NK-92 (cell line): Measurements from ENCODE around the gene CCR6.
"Not testable (repeated sequence)": the region's sequence is repeated elsewhere in the genome, so short reads cannot be mapped to it uniquely, and the experiment has no call there.

Source experiments
- DNase-seq: peaks from one replicate; lab custom pipeline; 2025; ENCODE audit not compliant: unreplicated experiment; lab: John Stamatoyannopoulos, UW

The CCR6 gene

DNA sequence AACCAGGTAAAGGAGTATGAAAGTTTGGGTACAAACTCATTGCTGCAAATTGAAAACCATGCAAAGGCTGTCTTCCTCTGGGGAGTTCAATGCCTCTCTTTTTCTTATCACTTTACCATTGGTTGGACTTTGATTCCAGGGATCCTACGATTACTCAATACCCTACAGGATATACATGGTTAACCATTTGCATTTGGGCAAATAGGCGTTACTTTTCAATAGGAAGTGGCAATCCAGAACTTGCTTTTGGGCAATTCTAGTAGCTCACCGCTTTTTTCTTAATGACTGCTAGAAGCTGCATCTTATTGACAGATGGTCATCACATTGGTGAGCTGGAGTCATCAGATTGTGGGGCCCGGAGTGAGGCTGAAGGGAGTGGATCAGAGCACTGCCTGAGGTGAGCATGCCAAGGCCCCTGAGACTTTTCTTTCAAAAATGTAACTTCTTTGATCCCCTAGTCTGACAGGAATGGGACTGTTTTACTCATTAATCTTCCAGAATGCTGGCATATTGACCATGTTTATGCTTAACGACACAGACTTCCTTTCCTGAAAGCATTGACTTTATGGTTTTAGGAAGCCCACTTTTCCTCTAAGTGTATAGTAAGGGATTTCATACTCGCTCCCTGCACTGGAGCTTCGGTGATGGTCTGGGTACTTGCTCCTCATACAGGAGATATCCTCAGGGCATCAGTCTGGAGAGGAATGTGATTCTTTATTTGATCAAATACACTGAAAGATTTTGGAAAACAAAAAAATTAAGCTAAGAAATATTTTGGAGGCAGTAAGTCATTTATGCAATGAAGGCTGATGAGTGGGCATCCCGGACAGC is at the start of gene CCR6:
Gene CCR6 (plus strand): TSS at position 270 of the 831 bp plus-strand sequence. CDS start 13,039 bp downstream, outside the sequence.
- DNase-seq: no peak

DNA sequence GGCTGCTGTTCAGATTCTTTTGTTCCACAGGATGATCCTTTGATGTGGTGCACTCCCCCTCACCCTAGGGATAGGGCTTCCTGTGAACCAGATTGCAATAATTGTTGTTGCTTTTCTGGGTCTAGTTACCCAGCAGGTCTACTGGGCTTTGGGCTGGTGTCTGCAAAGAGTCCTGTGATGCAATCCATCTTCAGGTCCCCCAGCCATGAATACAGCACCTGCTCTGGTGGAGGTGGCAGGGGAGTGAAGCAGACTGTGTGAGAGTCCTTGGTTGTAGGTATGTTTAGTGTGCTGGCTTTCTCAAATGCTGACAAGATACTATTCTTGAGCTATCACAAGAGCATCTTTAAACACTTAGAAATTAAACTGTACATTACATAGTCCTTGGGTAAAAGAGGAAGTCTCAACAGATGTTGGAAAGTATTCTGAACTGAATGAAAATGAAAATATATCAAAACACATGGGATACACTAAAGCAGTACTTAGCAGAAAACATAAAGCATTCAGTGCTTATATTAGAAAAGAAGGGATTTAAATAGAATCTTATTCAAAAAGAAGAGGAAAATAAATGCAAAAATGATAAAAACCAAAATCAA is 49.1 kb upstream of the CCR6 start:
- DNase-seq: no peak

GRCh38 chr6:167077241-167077932 is 45.5 kb upstream of the CCR6 start:
- no peak for DNase-seq

- no peak for DNase-seq
Measured at GRCh38 chr6:167078745-167079144, 44.2 kb upstream of the CCR6 start.

GRCh38 chr6:167079853-167080297 is 43.0 kb upstream of the CCR6 start:
- DNase-seq: no peak

- DNase-seq: no peak
Measured at GRCh38 chr6:167087857-167088354, 35.0 kb upstream of the CCR6 start.

GRCh38 chr6:167088741-167089140 is 34.2 kb upstream of the CCR6 start:
- DNase-seq: not testable (repeated sequence)

DNA sequence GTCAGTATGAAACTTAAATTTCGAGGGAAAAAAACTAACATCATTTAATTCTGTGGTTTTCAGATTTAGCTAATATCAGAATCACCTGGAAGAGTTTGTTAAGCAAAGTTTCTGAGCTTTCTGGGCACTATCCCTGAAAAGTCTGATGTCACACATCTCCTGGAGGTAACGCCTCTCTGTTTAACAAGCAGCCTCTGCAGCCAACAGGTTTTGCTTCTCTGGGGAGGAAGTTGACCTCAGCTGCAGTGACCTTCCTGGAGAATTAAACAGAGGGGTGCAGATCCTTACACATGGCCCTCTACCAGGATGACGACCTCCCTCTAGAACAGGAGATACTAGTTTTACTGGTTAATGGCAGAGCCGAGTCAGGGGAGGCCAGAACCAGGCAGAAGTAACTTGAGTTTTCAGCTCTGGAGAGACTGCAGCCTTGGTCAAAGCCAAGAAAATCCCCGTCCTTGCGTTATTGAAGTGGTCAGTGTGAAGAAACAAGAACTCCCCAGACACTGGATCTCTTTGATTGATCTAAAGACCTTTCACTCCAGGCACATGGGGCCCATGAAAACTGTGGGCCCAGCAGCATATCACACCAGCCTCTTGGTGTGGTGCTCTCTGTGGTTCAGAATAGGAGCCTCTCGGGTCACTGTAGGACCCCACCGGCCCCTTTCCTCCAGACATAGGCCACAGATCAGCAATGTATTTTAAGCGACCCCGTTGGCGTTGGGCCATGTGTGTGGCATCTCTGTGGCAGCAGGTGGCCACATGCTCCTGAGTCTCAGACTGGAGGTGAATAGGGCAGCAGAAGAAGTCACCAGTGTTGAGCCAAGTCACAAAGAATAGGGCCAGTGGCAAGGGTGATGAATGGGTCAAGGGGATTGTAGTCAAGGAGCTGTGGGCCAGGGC is 33.4 kb upstream of the CCR6 start:
- DNase-seq: no peak

- DNase-seq: no peak
Measured at GRCh38 chr6:167090171-167090570, 32.7 kb upstream of the CCR6 start.

DNA sequence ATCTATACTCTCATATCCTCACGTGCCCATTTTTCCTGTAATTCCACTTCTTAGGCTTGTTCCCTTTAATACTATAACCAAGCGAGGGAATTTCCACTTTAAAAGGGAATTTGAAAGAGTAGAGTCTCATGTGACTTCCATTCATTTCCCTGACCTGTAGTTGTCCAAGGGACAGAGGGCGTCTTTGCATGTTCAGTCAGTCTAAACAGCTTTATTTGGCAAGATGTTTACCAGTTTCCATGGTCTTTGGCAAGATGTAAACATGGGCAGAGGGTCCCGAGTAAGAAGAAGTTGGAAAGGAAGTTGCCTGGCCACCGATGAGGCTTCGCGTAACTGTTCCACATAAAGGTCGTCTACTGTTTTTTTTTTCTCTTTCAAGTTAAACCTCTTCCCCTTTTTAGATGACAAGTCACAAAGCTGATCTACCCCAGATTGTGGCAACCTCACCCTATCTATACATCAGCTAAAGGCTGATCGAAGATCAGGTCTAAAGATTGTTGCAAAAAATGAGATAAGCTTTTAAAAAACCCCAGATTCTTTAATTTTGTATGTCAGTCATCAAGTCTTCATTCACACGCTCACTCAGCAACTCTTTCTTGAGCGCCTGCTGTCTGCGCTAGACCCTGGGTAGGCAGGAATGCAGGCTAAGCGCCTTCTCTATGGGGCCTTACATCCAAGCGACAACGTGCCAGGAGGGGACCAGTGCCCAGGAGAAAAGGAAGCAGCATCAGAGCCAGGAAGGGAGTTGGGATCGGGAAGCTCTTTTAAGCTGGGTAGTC is 31.7 kb upstream of the CCR6 start:
- no peak for DNase-seq

DNA sequence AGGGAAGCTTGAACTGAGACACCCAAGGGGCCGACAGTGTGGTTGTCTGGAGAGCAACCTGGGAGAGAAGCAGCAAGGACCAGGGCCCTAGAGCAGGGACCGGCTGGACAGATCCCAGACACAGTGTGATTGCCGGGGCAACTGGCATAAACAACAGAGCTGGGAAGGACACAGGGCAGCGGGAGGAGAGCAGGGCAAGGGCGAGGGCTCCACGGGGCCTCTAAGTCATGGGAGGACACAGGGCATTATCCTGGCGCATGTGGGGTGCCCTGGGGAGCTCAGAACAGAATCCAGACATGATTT is 31.1 kb upstream of the CCR6 start:
- DNase-seq: no peak

DNA sequence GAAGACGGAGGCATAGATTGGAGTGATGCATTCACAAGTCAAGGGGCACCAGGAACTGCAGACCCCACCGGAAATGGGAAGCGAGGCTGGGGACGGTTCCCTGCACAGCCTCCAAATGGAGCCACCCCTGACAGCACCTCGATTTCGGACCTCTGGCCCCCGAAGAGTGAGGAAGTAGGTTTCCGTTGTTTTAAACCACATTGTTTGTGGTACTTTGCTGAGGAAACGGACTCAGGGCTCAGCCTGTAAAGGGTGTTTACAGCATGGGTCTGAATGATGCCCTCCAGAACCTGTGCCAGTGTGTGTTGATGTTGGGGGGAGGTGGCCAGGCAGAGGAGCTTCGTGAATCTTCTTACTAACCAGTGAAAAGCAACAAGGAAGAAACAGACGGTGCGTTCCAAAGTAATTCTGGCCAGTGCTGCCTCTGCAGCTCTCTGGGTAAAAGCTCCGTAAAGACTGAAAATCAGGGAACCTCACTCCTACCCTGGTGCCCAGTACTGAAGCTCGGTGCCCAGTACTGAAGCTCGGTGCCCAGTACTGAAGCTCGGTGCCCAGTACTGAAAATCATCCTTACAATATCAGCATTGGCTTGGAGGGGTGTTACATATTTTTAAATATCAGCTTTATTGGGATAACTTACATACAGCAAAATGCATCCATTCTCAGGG is 30.1 kb upstream of the CCR6 start:
- DNase-seq: no peak

DNA sequence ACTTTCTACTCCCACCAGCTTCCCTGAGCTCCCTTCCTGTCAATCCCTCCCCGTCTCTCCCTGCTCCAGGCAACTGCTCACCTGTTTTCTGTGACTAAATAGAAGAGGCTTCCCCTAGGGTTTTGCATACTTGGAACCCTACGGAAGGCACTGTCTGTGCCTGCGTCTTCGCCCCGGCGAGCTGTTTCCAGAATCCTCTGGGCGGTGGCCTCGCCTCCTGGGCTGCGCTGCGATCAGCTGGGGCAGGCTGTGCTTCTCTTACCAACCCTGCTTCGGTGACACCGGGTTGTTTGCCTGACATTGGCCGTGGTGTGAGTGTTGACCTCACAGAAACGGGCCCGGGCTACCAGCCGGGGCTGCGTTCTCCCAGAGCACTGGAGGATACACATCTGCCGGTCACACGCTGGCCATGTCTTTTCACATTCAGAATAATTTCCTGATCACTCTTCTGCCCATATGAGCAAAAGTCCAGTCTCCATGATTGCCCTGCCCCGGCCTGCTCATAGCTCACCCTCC is 29.4 kb upstream of the CCR6 start:
- DNase-seq: no peak

DNA sequence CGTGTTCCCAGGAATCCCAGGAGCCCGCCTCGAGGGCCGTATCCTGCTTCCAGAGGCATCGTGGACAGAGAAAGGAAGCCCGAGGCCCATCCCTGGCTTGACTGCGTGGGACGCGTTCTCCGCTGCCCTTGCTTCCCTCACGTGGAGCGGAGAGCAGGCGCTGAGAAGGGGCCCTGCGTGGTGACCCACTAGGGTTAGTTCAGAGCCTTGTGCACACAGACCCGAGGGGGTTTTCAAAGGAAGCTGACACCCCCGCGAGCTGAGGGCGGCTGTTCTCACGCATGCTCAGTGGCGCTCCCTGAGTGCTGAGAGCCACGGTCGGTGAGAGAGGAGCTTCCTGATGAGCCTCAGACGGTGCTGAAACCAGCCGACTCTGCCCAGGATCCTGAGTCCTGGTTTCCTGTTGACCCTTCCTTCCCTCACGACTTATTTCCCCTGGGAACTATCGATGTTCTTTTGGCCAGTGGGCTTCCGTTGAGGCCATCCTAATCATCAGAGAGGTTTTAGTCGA is 28.9 kb upstream of the CCR6 start:
- DNase-seq: no peak

GRCh38 chr6:167094436-167094819 is 28.5 kb upstream of the CCR6 start:
- DNase-seq: no peak

- no peak for DNase-seq
Measured at GRCh38 chr6:167094820-167095637, 27.9 kb upstream of the CCR6 start.

GRCh38 chr6:167095888-167096287 is 27.0 kb upstream of the CCR6 start:
- DNase-seq: no peak

- no peak for DNase-seq
Measured at GRCh38 chr6:167096991-167097390, 25.9 kb upstream of the CCR6 start.
